Activated CD4-positive, alpha-beta T cell treated with anti-CD3 and anti-CD28 coated beads, Interleukin-2, amount 50 U/mL, for 48 hours (primary cell): Measurements from ENCODE around the gene PRCC.
A peak's percentile ranks its signal among the peaks of the same experiment; 100 is the strongest.

Source experiments
- DNase-seq, 2 experiments: peaks; one replicate each; pipeline ENCODE4 v3.0.0-alpha.2; 2020

Gene PRCC

DNA sequence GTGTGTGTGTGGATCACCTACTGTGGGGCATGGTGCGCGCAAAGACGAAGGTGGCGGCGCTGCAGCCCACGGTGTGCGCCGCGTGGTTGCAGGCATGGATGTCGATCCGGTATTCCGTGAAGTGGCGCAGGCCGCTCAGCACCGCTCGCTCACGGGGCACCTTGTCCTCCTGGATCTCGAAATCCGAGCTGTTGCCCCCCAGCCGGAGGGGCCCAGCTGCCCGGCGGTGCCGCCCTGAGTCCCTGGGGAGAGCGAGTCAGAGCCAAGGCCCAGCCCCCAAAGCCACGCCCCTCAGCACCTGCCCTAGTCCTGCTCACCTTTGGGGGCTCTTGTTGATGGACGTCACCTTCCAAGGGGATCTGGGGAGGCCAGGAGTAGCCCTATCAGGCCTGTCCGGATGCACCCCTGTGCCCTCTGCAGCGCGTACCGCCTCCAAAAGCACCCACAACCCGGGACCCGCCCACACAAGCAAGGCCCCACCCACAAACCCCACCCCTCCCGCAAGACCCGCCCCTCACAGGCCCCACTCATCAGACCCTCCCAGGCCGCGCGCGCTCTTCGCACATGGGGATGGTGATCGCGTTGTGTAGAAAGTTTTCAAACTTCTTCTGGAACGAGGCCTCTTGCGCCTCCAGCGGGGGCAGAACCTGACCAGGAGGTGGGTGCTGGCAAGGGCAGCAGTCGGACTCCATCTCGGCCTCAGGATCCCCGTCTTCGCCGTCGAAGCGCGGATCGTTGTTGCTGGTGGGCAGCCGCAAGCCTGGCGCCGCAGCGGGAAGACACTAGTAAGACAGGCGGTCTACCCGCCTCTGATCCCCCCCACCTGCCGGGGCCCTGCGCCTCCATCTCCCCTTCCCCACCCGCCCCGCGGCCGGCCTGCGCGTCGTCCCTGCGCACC is 78.0 kb downstream of the PRCC start:
- DNase-seq, result peak in 1 of 2 experiments; percentile 32

DNA sequence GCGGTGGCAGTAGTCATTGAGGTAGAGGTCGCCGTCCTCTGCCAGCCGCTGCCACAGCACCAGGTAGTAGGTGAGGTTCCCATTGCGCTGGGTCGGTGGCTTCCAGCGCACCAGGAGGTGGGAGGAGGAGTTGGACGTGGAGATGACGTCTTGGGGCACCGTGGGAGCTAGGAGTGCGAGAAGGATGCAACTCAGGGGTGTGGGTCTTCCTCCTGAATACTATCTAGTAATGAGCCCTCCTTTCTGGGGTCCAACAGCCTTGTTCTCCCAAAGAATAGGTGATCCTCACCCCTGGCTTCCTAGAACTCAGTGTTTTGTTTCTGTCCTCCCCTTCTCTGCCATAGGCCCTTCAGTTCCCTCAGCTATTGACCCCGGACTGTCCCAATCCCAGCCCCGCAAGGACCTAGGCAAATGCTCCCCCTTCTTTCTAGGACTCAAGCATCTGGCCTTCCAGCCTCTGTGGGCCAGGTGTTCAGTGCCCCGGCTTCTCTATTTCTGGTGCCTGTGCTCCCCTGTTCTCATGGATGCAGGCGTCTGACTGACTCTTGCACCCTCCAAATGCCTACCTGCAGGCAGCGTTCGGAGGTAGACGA is 78.7 kb downstream of the PRCC start:
- DNase-seq, result no peak

GRCh38 chr1:156846643-156847042 is 79.3 kb downstream of the PRCC start:
- no peak for DNase-seq

GRCh38 chr1:156847591-156848460 is 80.5 kb downstream of the PRCC start:
- DNase-seq, result no peak

DNA sequence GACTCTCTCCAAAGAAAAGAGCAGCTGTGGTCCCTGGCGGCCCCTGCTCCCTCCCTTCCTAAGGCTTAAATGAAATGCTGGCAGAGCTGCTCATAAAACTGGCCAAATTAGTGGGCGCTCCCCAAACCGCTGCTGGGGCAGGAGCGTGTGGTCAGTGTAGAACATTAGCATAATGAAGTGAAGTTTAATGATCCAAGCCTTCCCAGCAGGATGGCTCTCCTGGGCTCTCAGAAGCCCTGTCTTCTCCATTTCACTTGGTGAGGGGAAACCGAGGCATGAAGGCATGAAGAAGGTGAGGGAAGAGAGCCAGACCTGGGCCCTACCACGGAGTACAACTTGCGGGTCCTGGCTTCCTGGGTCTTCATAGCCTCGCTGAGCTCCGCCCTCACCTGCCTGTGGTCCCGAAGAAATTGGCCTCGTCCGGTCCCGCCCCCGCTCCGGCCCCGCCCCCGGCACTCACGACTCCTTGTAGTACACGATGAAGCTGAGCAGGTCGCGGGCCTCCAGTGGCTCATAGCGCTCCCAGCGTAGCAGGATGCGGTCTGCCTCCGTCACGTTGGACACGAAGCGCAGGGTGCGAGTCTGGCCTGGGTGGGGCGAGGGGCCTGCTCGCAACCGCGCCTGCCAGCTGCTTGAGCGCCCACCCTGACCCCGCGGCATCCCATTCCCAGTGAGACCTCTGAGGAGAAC is 81.3 kb downstream of the PRCC start:
- peak; percentile 77 to 81 for DNase-seq

- no peak for DNase-seq
Observed at GRCh38 chr1:156849151-156849496, 81.8 kb downstream of the PRCC start.
